ENCODE data around the gene DNAH6.

The DNAH6 gene

DNA sequence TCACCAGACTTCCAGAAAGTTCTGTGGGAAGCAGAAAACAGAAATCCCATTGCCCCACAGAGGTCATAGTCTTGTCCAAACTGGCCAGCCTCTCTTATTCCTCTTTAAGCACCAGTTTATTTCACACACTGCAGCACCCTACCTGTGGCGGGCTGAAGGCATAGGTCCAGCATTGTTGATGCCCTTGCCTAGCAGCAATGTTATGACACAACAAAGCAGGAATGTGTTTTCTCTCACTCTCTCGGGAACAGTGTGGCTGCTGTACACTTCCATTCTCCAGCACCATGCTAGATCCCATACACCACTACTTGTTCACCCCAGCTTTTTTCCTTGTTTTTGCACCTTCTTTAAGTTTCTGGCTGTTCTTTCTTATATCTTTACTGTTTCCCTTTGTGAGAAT lies 181.6 kb downstream of the DNAH6 start:
- Histone ChIP-seq H3K4me3 (ENCODE audit: low read depth in 1 of 2, low read length in 1 of 2) (no peak overlapping the region), H3K9me3 (peaks cover 3% of the 10 kb centered on the region), H3K27ac (no peak overlapping the region), H3K4me1 (ENCODE audit: control insufficient read depth in 1 of 2, insufficient read depth in 1 of 2, low read depth in 1 of 2, low read length in 1 of 2) (no peaks in the 10 kb centered on the region), H3K36me3 (no peaks in the 10 kb centered on the region), H3K27me3 (no peaks in the 10 kb centered on the region)
- TF ChIP-seq, protein P1, sequence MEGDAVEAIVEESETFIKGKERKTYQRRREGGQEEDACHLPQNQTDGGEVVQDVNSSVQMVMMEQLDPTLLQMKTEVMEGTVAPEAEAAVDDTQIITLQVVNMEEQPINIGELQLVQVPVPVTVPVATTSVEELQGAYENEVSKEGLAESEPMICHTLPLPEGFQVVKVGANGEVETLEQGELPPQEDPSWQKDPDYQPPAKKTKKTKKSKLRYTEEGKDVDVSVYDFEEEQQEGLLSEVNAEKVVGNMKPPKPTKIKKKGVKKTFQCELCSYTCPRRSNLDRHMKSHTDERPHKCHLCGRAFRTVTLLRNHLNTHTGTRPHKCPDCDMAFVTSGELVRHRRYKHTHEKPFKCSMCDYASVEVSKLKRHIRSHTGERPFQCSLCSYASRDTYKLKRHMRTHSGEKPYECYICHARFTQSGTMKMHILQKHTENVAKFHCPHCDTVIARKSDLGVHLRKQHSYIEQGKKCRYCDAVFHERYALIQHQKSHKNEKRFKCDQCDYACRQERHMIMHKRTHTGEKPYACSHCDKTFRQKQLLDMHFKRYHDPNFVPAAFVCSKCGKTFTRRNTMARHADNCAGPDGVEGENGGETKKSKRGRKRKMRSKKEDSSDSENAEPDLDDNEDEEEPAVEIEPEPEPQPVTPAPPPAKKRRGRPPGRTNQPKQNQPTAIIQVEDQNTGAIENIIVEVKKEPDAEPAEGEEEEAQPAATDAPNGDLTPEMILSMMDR (IDR thresholded peaks at IDR 0.05) = no peak

DNA sequence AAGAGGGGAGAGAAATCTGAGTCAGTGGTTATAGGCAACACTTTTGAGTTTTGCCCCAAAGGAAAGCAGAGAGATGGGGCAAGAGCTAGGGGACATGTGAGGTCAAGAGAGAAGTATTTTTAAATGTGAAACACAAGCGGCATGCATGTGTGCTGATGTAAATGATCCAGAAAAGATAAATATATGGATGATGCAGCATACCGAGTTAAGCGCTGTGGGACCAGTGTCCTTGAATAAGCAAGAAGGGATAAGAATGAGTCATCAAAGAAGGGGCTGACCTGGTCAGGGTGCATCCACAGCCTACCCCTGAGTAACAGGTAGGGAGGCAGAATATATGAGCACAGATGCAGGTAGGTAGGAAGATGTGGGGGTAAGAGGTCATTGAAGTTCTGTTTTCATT lies 183.7 kb downstream of the DNAH6 start:
- Histone ChIP-seq H3K4me1 (ENCODE audit: control insufficient read depth in 1 of 2, insufficient read depth in 1 of 2, low read depth in 1 of 2, low read length in 1 of 2) (no peaks in the 10 kb centered on the region), H3K36me3 (no peaks in the 10 kb centered on the region), H3K27me3 (no peaks in the 10 kb centered on the region), H3K4me3 (ENCODE audit: low read depth in 1 of 2, low read length in 1 of 2) (no peak overlapping the region), H3K9me3 (peaks cover 5% of the 10 kb centered on the region), H3K27ac (no peak overlapping the region)
- TF ChIP-seq, protein P1 (IDR thresholded peaks at IDR 0.05) = no peak

DNA sequence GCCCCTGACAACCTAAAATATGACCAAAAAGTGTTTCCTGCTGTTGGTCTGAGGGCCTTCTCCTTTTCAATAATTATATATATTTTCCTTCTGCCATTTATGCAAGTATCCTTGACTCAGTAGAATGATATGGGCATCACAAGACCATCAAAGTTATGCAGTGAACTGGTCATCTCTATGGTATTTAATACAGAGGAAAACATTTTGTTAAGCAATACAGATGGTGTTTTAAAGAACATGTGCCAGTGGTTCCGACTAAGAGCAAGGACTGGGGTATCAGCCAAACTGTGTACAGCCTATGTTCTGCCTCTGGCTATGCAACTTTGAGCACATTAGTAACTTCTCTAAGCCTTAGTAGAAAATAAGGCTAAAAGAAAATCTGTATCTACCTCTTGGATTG lies 185.6 kb downstream of the DNAH6 start:
- TF ChIP-seq, protein P1 (IDR thresholded peaks at IDR 0.05) = no peak
- Histone ChIP-seq H3K9me3 (peaks cover 5% of the 10 kb centered on the region), H3K36me3 (no peaks in the 10 kb centered on the region), H3K4me1 (ENCODE audit: control insufficient read depth in 1 of 2, insufficient read depth in 1 of 2, low read depth in 1 of 2, low read length in 1 of 2) (no peaks in the 10 kb centered on the region), H3K4me3 (ENCODE audit: low read depth in 1 of 2, low read length in 1 of 2) (no peak overlapping the region), H3K27ac (no peak overlapping the region), H3K27me3 (no peaks in the 10 kb centered on the region)

DNA sequence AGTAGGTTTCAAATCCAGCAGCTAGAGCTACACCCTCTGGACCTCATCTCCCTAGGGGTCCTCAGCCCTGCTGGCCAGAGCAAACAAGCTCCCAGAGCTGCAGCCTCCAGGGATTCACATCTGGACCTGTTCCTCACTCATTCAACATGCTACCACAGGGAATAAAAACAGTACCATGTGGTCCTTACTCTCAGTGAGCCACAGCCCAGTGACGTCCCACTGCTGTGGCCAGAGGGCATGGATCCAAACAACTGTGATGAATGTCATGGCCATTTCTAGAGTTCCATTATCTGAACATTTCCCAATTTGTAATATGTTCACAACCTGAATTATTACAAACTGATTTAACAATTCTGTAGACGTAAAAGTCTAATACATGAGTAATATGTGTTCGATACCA lies 186.6 kb downstream of the DNAH6 start:
- Histone ChIP-seq H3K4me3 (ENCODE audit: low read depth in 1 of 2, low read length in 1 of 2) (no peak overlapping the region), H3K27me3 (no peaks in the 10 kb centered on the region), H3K27ac (no peak overlapping the region), H3K36me3 (no peaks in the 10 kb centered on the region), H3K9me3 (peaks cover 5% of the 10 kb centered on the region), H3K4me1 (ENCODE audit: control insufficient read depth in 1 of 2, insufficient read depth in 1 of 2, low read depth in 1 of 2, low read length in 1 of 2) (no peaks in the 10 kb centered on the region)
- TF ChIP-seq, protein P1 (IDR thresholded peaks at IDR 0.05) = no peak

DNA sequence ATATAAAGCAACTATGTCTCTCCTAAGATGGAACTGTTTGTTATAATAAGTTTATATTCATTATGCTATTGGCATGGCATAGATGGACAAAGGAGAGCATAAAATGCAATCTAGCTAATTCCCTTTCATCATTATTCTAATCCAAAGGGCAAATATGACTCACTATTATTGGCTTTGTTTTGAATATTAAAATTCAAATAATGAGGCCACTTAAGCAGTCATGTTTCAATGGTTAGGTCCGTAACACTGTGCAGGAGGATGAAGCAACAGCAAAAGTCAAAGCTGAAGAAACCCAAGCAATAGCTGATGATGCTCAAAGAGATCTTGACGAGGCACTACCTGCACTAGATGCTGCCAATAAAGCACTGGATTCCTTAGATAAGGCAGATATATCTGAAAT lies 187.5 kb downstream of the DNAH6 start:
- Histone ChIP-seq H3K4me1 (ENCODE audit: control insufficient read depth in 1 of 2, insufficient read depth in 1 of 2, low read depth in 1 of 2, low read length in 1 of 2) (no peaks in the 10 kb centered on the region), H3K9me3 (peaks cover 5% of the 10 kb centered on the region), H3K36me3 (no peaks in the 10 kb centered on the region), H3K27ac (no peak overlapping the region), H3K4me3 (ENCODE audit: low read depth in 1 of 2, low read length in 1 of 2) (no peak overlapping the region), H3K27me3 (no peaks in the 10 kb centered on the region)
- TF ChIP-seq, protein P1 (IDR thresholded peaks at IDR 0.05) = no peak
